Pancreas (tissue), 10 donors: ENCODE data around the gene DNAJB2. TPM values are rescaled to one million over a fixed set of nuclear protein-coding genes. Genes with fewer than 3 reads are reported as not detected.

Experiments used
- ATAC-seq, 4 donors: fragments of 200-7000 bp; cut with Tn5 transposase; one replicate each; pipeline versions ENCODE4 v1.8.0 to v1.9.1; 2020; ENCODE audit warnings: mild to moderate bottlenecking in 4 of 4, moderate library complexity in 4 of 4
- DNase-seq, 6 donors: peaks; one replicate each; pipeline ENCODE4 v3.0.0-alpha.2; 2020
- FAIRE-seq: peaks from 2 replicates; lab custom pipeline; 2012; peaks lifted over from hg19 to GRCh38; lab: Jason Lieb, UNC
- H3K27ac ChIP-seq, 4 donors: fragments of 200-600 bp; sonication (generic); 1 replicate in 3 of 4; 2 replicates in 1 of 4; pipeline versions ENCODE4 v1.5.0 to v1.8.0; 2020
- H3K27me3 ChIP-seq, 4 donors: fragments of 200-600 bp; one replicate each; pipeline ENCODE4 v1.8.0; 2021
- H3K36me3 ChIP-seq, 3 donors: fragments of 200-600 bp; sonication (generic) in 1 of 3; one replicate each; pipeline versions ENCODE4 v1.5.0 to v1.8.0; 2020 to 2021
- H3K4me1 ChIP-seq, 3 donors: fragments of 200-600 bp; one replicate each; pipeline ENCODE4 v1.8.0; 2021
- H3K4me3 ChIP-seq, 4 donors: fragments of 200-600 bp; sonication (generic) in 2 of 4; one replicate each; pipeline versions ENCODE4 v1.5.0 to v1.8.0; 2020 to 2021
- H3K9me3 ChIP-seq, 4 donors: fragments of 200-600 bp; one replicate each; pipeline ENCODE4 v1.8.0; 2021
- WGBS, 2 donors: extraction: QIAGEN DNeasy Blood & Tissue Kit; methylation state at CpG; one replicate each; pipeline ENCODE4 v1.1.7; 2013; 5-methylcytosine and 5-hydroxymethylcytosine counted together
- intact Hi-C, 3 donors: fragments of 100-400 bp; cut with DNase I; formaldehyde crosslinking; loops; one replicate each; pipeline versions ENCODE4 v1.11.1 to v1.14.2; 2022
- polyA plus RNA-seq, 2 donors: library from polyadenylated mRNA; stranded (reverse); fragments of 200-250 nt; gene quantifications; one replicate each; pipeline ENCODE4 v1.2.3, GENCODE V29; 2013
- total RNA-seq, 6 donors: library from RNA; stranded (reverse); fragmentation: NEBNext Ultra II Directional in 4 of 6; extraction: Animal tissue kit (Norgen Biotek cat#: 25700) in 4 of 6; gene quantifications; one replicate each; pipeline versions ENCODE4 v1.2.1 to v1.2.4, GENCODE V29; 2021 to 2023
- TF ChIP-seq, protein P1 (sequence below), 4 donors: fragments of 200-600 bp; sonication (generic) in 3 of 4; IDR thresholded peaks; one replicate each; pipeline versions ENCODE4 v1.5.0 to v1.8.0; 2021; ENCODE audit warnings: antibody characterized with exemption in 4 of 4
- donor health status: healthy with polysubstance abuse.
- donor health status: DM: no; HTN: no; CAD: no; lungs with moderate emphysema.
- donor health status: DM: no; HTN: no; CAD: no.
- donor health status: control.
- donor health status: control.
- donor health status: Bipolar disorder and iron deficiency.
- donor health status: DM: yes; HTN: yes; CAD: no.
- donor health status: DM: no; HTN: no; CAD: no.
- donor health status: DM: no; HTN: no; CAD: no.
- donor health status: DM: yes; HTN: yes; CAD: no.

Gene DNAJB2
- total RNA-seq, result 10 to 100 TPM; 44.5 to 66.7 (median 60.8) TPM
- polyA plus RNA-seq, result 10 to 100 TPM; 82.3 to 96.3 TPM

DNA sequence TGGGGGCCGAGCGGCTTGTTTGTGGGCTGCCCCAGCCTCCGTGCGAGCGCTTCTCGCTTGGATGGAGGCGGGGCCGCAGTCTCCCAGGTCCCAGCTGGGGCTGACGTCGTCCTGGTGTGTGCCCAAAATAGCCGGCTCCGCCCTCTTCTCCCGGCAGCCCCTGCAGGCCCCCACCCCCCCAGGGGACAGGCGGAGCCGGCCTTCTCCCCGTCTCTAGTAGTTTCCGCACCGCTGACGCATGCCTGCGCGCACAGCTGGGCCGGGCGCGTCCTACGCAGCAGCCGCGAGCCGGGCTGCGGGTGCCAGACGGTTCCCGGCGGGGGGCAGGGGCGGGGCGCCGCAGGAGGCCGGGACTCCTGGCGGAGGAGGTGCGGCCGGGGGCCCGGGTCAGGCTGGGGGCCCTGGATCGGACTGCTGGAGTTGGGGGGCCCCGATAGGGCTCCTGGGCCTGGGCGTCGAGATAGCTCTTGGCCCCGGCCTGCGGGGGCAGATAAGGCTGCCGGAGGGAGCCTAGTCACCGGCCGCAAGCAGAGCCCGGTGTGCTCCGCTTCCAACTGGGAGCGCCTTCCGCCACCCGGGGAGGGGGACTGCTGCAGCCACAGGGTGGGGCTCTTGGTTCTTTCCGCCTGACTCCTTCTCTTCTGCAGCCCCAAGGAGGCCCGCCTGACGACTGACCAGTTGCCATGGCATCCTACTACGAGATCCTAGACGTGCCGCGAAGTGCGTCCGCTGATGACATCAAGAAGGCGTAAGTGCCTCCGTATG, at the start of gene DNAJB2:
TSS of gene DNAJB2 (plus strand) at position 216 of the 765 bp plus-strand sequence. CDS start at position 684, 468 bp downstream.
- peak within 1 kb of the TSS; percentile 42 to 85 (median 74) for H3K4me3 ChIP-seq
- no peaks in the 10 kb centered on the region for H3K27me3 ChIP-seq
- 0 to 1% methylated on average over 47 to 65 of the region's 65 CpGs for WGBS, 2 donors
- TF ChIP-seq, protein P1, sequence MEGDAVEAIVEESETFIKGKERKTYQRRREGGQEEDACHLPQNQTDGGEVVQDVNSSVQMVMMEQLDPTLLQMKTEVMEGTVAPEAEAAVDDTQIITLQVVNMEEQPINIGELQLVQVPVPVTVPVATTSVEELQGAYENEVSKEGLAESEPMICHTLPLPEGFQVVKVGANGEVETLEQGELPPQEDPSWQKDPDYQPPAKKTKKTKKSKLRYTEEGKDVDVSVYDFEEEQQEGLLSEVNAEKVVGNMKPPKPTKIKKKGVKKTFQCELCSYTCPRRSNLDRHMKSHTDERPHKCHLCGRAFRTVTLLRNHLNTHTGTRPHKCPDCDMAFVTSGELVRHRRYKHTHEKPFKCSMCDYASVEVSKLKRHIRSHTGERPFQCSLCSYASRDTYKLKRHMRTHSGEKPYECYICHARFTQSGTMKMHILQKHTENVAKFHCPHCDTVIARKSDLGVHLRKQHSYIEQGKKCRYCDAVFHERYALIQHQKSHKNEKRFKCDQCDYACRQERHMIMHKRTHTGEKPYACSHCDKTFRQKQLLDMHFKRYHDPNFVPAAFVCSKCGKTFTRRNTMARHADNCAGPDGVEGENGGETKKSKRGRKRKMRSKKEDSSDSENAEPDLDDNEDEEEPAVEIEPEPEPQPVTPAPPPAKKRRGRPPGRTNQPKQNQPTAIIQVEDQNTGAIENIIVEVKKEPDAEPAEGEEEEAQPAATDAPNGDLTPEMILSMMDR (IDR thresholded peaks at IDR 0.05), result no peak
- peak within 1 kb of the TSS; percentile 92 to 98 (median 98) for H3K27ac ChIP-seq
- H3K9me3 ChIP-seq, result no peaks in the 10 kb centered on the region
- DNase-seq (peak; percentile 96 to 99 (median 99)), ATAC-seq (peak; percentile 92 to 95 (median 94)), FAIRE-seq (no peak)
- peaks cover 7 to 18% (median 9%) of the 10 kb centered on the region in 3 donors for H3K4me1 ChIP-seq
- peaks cover 0 to 19% (median 0%) of the 10 kb centered on the region in 3 donors for H3K36me3 ChIP-seq
- intact Hi-C loops, result no loop called here

GRCh38 chr2:219230059-219230540, 49.1 kb upstream of the DNAJB2 start:
- intact Hi-C loops, result no loop called here
- TF ChIP-seq, protein P1 (IDR thresholded peaks at IDR 0.05), result no peak
- H3K4me3 ChIP-seq, result peak overlapping the region; percentile 58 to 89 (median 76)
- peak overlapping the region; percentile 82 to 95 (median 91) for H3K27ac ChIP-seq
- H3K9me3 ChIP-seq, result no peaks in the 10 kb centered on the region
- peak; percentile 49 to 74 (median 58) for ATAC-seq
- H3K4me1 ChIP-seq, result peaks cover 12 to 21% (median 16%) of the 10 kb centered on the region in 3 donors
- WGBS, 2 donors, result 1% methylated on average over 24 of the region's 24 CpGs
- H3K36me3 ChIP-seq, result peaks cover 9 to 40% (median 29%) of the 10 kb centered on the region in 3 donors
- peak in 2 of 6 donors; percentile 56 to 75 for DNase-seq
- FAIRE-seq, result no peak
- H3K27me3 ChIP-seq, result no peaks in the 10 kb centered on the region

- whole genome bisulfite sequencing, 2 donors, result 74 to 93% methylated on average over 3 of the region's 3 CpGs
- Histone ChIP-seq H3K27ac (no peak overlapping the region), H3K9me3 (no peaks in the 10 kb centered on the region), H3K36me3 (peaks cover 15 to 57% (median 34%) of the 10 kb centered on the region in 3 donors), H3K27me3 (no peaks in the 10 kb centered on the region), H3K4me3 (no peak overlapping the region), H3K4me1 (peaks cover 0 to 10% (median 9%) of the 10 kb centered on the region in 3 donors)
- TF ChIP-seq, protein P1 (IDR thresholded peaks at IDR 0.05), result no peak
- no peak for DNase-seq
- no peak for FAIRE-seq
- intact Hi-C loops, result no loop called here
- no peak for ATAC-seq
These were observed 44.8 kb upstream of the DNAJB2 start for GRCh38 chr2:219234331-219234730.

- H3K27me3 ChIP-seq, result no peaks in the 10 kb centered on the region
- H3K4me1 ChIP-seq, result peaks cover 0 to 25% (median 2%) of the 10 kb centered on the region in 3 donors
- ATAC-seq, result no peak
- intact Hi-C loops, result no loop called here
- TF ChIP-seq, protein P1 (IDR thresholded peaks at IDR 0.05), result no peak
- H3K27ac ChIP-seq, result no peak overlapping the region
- no peaks in the 10 kb centered on the region for H3K36me3 ChIP-seq
- H3K4me3 ChIP-seq, result no peak overlapping the region
- no peak for FAIRE-seq
- DNase-seq, result no peak
- WGBS, 2 donors, result 59 to 62% methylated on average over 28 of the region's 28 CpGs
- no peaks in the 10 kb centered on the region for H3K9me3 ChIP-seq
These were observed 35.8 kb upstream of the DNAJB2 start for GRCh38 chr2:219243291-219243761.
